CD4-positive, alpha-beta T cell treated with Interleukin-17A for 4 hours (primary cell): Measurements from ENCODE around the gene SLX9.

Experiments used
- DNase-seq: peaks from one replicate; pipeline ENCODE4 v3.0.0-alpha.2; 2020; ENCODE audit warnings: mixed read lengths

Gene SLX9

DNA sequence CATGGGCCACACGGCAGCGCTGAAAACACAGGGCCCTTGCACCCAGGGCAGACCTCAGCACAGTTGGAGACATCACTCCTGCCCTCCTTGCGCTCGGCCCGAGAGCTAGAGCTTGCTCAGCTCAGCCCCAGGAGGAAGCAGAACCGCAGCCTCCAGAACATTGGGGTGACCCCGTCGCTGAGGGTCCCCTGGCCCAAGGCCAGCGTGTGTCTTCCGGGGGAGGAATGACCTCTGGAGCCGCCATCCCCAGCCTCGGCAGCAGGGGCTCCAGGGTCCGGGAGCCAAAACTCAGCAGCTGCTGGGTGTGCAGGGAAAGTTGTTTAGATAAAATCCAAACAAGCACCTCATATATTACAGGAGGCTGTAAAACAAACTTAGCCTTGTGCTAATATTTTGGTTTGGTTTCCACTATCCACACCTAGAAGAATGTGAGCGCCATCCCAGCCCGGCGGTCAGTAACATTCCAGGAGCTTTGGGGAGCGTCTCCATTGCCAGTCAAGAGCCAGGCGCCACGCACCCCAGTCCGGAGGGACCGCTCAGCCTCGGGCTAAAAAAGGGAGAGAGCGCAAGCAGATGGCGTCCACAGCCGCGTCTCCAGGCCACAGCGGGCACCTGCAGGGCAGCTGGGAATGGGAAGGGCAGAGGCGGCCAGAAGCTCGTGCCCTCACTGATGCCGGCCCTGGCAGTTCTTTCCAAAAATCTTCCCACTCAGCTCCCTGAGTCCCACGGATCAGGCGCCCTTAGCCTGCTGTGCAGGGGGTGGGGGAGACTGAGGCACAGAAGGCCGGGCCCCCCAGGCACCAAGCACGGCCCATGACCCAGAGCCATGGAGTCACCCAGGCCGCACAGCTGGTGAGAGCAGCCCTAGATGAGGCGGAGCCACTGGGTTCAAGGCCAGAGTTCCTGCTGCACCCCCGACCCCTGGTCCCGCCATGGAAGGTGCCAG is 52.0 kb downstream of the SLX9 start:
- no peak for DNase-seq

DNA sequence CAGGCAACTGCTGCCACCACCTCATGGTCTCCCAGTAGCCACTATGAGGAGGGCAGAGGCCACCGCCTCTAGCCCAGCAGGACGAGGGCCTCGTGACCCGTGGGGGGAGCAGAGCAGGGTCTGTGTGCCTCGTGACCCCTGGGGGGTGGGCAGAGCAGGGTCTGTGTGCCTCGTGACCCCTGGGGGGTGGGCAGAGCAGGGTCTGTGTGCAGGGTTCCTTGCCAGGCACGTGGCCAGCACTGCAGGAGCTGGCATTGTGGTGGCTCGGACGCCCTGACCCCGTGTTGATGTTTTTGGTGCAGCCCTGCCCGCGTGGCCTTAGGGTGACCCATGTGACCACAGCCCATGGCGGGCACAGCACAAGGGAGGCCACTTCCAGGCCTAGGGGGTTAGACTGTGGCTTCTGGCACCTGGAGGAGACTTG is 52.8 kb downstream of the SLX9 start:
- DNase-seq: no peak

DNA sequence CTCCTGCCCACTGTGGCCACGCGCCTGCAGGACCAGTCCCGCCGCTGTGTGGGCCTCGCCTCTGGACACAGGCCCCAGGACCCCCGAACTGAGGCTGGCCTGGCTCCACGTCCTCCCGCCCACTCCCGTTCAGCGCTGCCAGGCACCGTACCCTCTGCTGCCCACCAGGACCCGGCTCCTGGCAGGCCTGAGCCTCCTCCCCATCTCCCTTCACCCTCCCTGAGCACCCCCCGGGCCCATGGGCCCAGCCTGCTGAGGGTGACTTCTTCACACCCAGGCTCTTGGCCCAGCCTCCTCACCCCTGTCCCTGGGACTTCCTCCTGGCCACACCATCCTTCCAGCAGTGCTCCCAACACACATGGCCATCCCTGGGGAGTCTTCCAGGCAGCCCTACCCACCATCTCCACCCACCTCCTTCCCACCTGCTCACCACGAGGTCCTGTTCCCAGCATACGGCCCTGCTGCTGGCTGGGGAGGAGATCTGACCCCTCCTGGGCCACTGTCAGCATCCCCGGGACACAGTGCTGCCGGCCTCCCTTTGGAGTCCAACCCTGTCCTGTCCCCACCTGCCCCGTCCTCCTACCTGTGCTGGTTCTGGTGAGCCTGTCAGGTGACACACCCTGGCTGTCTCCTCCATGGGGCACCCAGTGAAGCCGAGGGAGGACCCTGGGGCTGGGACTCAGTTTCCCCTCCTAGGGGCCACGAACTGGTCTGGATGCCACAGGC is 53.7 kb downstream of the SLX9 start:
- no peak for DNase-seq

DNA sequence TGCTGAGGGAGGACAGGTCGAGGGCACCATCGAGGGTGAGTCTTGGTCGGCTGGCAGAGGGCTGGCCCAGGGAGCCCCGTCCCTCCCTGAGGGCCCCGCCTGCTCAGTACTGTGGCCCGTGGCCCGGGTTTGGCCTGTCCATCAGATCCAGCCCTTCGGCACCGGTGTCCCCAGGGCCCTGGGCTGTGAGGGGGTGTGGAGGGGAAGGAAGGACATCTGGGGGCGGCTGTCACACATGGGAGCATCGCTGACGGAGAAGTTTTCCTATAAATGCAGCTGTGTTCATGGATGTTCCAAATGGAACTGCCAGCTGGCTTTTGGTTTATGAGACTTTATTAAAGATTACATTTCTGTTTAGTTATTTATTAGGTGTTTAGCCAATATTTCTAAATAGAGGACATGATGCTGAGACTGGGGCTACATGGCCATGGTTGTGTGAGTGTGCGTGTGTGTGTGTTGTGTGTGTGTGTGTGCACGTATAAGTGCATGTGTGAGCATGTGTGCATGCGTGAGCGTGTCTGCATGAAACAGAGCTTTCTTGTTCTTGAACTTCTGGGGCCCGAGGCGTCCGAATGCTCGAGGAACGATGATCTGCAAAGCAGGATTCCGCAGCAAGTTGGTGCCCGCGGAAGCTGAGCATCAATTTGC is 54.3 kb downstream of the SLX9 start:
- no peak for DNase-seq

DNA sequence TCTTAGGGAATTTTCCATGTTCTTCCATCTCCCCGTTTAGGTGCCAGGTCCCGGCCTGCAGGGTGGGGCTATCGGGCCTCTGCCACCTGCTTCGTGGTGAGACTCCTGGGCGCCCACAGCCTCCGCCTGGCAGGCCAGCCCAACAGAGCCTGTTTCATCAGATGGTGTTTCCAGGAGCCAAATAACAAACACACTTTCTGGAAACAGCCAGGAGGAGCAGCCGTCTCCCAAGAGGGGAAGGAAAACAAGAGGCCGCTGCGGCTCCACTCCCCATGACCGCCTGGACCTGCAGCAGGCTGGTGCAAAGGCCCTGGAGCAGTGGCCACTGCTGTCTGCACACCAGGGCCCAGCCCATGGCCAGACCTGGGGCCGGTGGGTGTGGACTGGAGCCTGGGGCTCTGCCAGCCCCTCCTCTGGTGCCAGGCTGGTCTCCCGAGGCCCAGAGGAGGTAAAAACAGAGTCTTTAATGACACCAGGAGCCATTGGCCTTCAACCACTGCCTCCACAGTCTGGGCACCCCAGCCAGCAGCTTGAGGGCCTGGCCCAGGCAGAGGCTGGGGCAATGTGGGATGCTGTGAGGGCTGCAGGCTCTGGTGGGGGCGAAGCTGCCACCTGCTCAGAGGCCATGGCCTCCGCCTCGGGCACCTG is 55.0 kb downstream of the SLX9 start:
- no peak for DNase-seq

DNA sequence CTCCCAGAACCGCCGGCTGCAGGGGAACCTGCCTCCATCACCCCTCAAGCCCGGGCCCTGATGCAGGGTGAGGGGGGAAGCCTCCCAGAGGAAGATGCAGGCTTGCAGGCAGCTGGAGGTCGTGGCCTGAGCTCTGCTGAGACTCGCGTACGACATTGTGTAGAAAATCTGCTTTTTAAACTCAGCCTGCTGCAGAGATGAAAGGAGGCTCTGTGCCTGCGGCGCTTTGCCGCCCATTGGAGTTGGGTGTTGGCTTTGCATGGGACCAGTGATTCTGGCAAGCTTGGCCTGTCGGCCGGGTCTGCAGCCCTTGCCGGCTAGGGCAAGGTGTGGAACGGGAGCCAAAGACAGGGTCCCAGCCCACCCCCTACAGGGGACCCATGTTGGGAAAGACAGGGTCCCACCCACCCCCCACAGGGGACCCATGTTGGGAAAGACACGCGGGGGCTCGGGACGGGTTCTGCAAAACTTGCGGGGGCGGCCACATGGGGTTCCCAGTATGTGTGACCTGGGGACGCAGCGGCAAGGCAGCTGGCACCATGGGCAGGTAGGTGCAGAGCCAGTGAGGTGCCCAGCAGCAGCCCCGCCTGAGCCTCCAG is 55.6 kb downstream of the SLX9 start:
- no peak for DNase-seq

DNA sequence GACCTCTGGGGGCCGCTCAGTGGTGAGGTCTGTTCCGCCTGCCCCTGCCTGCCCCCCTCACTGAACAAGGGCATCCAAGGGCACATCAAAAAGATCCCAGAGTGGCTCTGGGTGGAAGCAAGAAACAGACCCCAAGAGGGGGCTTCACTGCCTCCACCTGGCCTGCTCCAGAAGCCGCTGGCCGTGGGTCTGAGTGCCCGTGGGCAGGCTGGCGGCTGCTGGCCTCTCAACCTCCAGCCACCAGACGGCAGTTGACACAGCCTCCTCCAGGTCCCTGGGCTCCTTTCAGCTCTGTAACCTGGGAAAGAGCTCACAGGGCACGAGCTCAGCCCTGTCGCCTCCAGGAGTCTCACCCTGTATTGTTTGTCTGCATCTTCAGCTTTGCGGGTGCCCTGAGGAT is 56.3 kb downstream of the SLX9 start:
- DNase-seq: no peak

DNA sequence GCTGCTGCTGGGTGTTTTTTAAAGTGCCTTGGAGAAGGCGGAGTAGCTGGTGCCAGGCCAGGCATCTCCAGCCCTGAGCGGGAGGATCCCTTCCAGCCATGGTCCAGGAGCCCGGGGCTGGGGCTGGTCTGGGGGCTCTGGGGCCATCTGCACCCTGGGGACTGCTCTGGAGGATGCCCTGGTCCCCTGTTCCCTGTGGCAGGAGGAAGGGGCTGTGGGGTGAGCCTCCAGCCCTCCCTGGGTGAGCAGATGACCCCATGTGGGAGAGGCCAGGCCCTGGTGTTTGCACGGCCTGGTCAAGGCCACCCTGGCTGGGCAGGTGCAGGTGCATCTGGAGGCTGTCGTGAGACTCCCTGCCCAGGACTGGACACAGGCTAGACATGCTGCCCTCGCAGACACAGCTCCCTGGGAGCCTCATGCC is 56.7 kb downstream of the SLX9 start:
- no peak for DNase-seq

DNA sequence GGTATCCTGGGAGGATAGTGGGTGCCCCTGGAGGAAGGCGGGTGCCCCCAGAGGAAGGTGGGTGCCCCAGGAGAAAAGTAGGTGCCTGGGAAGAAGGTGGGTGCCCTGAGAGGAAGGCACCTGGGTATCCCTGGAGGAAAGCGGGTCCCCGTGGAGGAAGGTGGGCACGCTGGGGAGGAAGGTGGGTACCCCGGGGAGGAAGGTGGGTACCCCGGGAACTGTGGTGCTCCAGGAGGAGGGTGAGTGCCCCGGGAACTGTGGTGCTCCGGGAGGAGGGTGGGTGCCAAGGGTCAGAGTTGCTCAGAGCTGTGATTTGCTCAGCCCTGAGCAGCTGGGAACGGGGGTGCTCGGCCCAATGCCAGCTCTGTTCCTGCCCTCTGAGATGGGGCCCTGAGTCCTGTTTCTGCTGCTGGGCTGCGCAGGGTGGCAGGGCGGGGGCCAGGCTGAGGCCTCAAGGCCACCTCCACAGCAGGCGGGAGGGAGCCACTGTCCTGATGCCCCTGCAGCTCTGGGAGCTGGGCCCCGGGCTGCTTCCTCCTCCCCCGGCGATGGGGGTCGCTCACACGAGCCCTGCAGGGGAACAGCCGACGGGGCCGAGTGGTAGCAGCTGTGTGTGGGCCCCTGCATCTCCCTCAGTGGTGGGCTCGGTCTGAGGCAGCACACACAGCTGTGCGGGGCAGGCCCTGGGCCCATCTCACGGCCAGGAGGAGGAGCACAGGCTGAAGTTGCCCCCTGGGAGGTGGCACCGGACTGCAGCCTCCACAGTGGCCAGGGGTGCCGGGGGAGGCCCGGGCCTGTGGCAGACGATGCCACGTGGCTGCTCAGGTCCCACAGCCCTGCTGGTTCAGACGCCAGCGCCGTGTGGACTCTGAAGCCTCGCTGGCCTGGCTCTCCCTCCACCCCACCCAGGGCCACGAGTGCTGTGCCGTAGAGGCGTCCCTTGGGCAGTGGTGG is 57.4 kb downstream of the SLX9 start:
- no peak for DNase-seq

DNA sequence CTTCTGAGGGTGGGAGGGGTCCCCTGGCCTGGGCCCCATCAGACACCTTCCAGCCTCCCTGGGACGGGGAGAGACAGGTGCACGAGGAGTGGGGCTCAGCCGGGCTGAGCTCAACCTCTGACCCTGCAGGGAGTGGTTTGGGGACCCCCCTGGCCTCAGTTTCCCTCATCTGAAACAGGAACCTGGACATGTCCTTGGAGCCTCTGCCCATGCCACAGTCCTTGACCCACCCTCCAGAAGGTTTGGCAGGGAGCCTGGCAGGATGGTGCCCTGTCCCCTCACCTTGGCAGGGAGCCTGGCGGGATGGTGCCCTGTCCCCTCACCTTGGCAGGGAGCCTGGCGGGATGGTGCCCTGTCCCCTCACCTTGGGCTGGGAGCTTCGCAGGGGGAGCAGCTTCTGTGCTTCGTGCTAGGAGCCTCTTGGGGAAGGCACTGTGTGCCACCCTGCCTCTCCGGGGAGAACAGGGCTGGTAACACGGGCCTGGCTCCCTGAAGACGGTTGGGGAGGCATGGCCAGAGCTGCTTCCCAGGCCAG is 58.3 kb downstream of the SLX9 start:
- no peak for DNase-seq

DNA sequence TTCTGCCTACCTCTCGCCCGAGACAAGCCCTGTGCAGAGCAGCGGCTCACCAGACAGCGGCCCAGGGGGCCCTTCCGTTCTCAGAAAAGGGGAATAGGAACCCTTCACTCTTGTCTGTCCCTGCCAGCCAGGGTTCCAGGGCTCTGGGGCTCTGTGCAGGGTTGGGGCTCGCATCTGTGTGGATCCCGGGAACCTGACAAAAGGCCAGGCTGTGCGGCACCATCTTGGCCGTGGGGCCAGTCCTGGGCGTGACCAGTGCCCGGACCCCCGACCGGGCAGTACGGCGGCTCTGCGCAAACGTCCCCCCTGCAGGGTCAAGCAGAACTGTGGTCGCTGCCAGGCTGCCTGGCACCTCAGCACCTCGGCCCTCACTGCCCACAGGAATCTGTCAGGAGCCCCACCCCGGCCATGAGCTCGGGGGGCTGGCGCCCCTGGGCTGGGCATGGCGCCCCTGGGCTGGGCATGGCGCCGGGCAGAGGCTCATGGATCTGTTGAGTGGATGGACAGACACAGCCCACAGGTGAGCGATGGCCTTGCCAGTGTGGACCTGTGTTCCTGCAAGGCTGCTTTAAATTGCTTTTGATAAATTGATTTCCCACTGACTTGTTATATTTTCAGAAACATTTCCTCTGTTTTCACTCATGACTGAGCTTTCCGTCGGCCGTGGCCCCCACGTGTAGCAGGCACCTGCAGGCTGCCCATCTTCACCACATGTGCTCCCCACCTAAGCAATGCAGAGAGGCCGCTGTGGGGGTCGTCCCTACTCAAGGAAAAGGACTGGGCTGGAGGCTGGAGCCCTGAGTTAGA is 59.0 kb downstream of the SLX9 start:
- DNase-seq: no peak

DNA sequence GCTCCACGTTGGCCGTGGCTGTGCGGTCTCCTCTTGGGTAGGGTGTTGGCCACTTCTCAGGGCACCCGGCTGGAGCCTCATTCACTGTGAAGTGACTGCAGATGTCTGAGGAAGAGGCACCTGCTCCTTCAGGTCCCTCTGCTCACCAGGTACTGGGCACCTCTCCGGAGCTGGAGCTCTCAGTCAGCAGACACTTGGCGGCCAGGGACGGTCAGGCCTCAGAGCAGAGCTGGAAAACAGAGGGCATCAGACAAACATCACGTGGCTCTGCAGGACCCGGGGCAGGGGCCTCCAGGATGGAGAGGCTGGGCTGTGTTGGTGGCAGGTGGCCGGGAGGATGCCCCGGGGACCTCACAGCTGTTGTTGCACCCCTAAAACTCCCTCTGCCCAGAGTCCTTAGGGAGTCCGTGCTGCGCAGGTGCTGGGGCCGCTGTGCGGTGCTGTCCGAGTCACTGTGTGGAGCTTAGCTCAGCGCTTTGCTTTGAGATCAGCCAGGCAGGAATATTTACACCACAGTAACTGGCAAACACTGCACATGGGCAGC is 59.7 kb downstream of the SLX9 start:
- no peak for DNase-seq

DNA sequence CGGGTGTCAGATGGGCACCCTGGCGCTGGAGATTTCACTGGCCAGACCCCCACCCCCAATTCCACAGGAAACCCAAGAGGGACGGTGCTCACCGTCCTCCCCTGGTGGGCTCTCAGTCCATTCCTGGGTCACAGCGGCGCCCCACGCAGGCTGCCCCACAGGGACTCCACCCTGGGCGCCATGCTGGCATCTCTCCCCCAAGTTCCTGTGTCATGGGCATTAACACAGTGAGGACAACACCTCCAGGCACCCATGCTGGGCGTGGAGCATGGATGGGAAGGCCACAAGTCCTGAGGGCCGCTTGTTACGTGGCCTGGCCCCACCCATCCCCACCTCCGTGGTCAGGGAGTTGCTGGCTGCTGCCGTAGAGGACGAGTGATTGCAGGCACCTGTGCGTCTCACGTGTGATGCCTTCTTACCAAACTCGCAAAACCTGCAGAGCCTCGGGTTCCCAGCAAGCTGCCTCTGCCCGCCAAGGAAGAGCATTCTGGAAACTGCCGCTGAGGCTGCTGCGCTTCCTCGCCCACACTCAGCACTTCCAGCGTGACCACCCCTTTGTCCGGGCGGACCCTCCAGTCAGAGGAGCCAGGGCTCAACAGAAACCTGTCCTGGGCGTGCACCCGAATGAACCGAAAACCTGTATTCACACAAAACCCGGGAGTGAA is 60.3 kb downstream of the SLX9 start:
- DNase-seq: no peak

DNA sequence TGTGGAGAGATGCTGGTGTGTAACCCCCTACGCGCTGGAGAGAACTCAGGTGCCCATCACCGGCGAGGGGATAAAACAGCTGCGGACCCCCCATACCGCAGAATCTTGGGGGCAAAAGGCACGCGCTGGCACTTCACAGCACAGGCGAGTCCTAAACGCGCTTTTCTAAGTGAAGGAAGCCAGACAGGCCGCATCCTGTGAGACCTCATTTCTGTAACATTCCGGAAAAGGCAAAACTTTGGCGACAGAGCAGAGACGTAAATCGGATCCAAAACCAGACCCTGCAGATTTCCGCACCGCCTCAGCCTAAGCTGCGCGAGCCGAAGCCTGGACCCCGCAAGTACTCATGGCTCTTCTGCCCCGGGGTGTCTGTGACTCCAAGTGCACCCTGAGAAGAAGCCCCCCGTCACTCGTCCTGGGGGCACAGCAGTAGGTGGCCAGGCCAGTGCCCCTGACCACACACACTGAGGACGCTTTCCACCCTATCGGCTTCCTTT is 60.9 kb downstream of the SLX9 start:
- DNase-seq: no peak

DNA sequence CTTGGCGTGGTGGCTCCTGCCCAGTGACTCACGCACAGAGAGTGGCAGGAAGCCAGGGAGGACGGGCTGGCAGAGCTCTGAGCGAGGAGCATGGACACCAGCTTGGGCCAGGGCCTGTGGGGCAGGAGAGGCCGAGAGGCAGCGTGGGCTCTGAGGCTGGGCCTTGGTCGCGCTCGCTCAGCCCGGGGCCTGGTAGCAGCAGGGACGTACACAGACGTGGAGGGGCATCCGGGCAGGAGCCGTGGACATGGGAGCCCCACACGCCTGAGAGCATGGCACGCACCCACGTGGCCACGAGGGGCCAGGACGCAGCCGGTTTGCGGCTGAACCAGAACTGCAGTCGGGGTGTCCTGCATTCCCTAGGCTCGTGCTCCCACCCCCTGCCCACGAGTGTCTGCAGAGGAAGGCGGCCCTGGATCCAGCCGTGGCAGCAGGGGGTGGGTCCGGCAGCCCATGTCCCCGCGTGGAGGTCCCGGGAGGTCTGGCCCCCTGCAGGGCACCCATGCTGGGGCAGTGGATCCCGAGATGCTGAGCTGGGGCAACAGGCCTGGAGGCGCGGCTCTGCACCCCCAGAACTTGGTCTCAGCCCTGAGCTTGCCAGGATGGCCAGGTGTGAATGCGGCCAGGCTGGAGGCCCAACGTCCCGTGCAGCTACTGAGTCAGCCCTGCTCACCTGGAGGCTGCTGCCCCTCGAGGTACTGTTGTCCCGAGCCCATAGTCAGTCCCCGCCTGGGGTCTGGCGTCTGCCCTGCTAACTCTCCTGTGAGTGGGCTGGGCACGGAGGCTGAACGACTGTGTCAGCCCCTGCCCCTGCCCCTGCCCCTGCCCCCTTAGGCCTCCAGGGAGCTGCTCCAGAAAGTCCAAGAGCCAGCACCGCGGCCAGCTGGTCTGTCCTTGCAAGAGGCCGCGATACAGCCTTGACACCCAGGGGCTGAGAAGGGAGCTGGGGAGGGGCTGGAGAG is 61.6 kb downstream of the SLX9 start:
- DNase-seq: no peak

DNA sequence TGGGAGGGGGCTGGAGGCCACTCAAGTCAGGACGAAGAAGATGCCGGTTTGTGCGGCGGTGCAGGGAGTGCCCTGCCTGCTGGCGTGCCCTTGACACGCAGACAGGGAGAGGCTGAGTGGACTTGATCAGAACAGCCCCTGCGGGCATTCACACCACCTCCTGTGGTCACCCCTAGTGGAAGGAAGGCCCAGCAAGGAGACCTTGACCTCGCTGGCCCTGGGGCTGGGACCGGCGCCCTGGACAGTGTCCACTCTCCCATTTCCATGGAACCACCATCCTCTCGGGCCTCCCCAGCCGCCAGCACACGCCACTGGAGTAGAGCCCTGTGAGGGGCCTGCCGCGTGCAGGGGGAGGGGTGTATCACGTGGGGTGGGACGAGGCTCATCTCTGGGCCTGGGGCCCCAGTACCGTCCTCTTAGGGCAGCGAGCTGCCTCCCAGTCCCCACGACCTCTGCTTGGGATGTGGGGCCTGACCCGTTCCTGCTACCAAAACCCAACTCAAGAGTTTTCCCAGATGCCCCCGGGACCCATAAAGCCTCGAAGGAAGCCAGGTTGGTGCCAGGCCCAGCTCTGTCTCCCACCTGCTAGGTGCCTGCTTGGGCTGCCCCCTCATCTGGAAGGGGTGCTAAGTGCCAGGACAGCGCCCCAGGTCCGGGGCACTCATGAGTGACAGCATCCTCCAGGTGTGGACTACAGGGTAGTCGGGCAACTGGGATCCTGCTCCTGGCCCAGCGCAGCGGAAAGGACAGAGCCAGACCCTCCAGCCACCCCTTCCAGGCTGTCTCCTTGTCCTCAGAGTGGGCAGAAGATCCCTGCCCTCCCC is 62.8 kb downstream of the SLX9 start:
- no peak for DNase-seq
